SK-N-SH treated with all-trans-retinoic acid at 6 μM for 48 hours (cell line): ENCODE results near the gene IGF2R.

Experiments used
- ARNTL ChIP-seq: fragments of 450-650 bp; formaldehyde crosslinking; IDR thresholded peaks from 2 replicates; pipeline ENCODE4 v1.5.0; 2020; ENCODE audit warnings: low read depth, mild to moderate bottlenecking, moderate library complexity, borderline replicate concordance
- TF ChIP-seq, protein P1 (sequence below): fragments of 250-450 bp; sonication (Bioruptor Pico); IDR thresholded peaks from 2 replicates; pipeline ENCODE4 v1.8.0; 2020; ENCODE audit warnings: mild to moderate bottlenecking, moderate library complexity, borderline replicate concordance

- TF ChIP-seq ARNTL (CRISPR knock-in tag): no peak
- TF ChIP-seq, protein P1, sequence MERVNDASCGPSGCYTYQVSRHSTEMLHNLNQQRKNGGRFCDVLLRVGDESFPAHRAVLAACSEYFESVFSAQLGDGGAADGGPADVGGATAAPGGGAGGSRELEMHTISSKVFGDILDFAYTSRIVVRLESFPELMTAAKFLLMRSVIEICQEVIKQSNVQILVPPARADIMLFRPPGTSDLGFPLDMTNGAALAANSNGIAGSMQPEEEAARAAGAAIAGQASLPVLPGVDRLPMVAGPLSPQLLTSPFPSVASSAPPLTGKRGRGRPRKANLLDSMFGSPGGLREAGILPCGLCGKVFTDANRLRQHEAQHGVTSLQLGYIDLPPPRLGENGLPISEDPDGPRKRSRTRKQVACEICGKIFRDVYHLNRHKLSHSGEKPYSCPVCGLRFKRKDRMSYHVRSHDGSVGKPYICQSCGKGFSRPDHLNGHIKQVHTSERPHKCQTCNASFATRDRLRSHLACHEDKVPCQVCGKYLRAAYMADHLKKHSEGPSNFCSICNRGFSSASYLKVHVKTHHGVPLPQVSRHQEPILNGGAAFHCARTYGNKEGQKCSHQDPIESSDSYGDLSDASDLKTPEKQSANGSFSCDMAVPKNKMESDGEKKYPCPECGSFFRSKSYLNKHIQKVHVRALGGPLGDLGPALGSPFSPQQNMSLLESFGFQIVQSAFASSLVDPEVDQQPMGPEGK (CRISPR knock-in tag): no peak
Observed at GRCh38 chr6:159996087-159996622, 27.3 kb downstream of the IGF2R start.
